Glomerular visceral epithelial cell (primary cell): ENCODE measurements around the gene ZP2.
"Not testable (repeated sequence)": the region's sequence is repeated elsewhere in the genome, so short reads cannot be mapped to it uniquely, and the experiment has no call there.

Experiments
- DNase-seq: peaks from one replicate; pipeline ENCODE4 v3.0.0-alpha.2; 2016; ENCODE audit errors: extremely low spot score

ZP2 gene

GRCh38 chr16:21214086-21214485, 2.7 kb upstream of the ZP2 start:
- DNase-seq, result no peak

GRCh38 chr16:21208446-21209230, 2.7 kb downstream of the ZP2 start:
- DNase-seq, result no peak

- DNase-seq, result no peak
Measured at GRCh38 chr16:21206550-21206949, 4.8 kb downstream of the ZP2 start.

- no peak for DNase-seq
Measured at GRCh38 chr16:21205303-21205702, 6.1 kb downstream of the ZP2 start.

GRCh38 chr16:21203155-21203797, 8.1 kb downstream of the ZP2 start:
- DNase-seq, result no peak

GRCh38 chr16:21199607-21200218, 11.7 kb downstream of the ZP2 start:
- DNase-seq, result no peak

GRCh38 chr16:21197621-21198020, 13.8 kb downstream of the ZP2 start:
- no peak for DNase-seq

- DNase-seq, result no peak
Measured at GRCh38 chr16:21197112-21197511, 14.3 kb downstream of the ZP2 start.

- not testable (repeated sequence) for DNase-seq
Measured at GRCh38 chr16:21195330-21195729, 16.0 kb downstream of the ZP2 start.

GRCh38 chr16:21194771-21195301, 16.5 kb downstream of the ZP2 start:
- DNase-seq, result no peak

GRCh38 chr16:21192991-21193390, 18.4 kb downstream of the ZP2 start:
- DNase-seq, result no peak

GRCh38 chr16:21190599-21190998, 20.8 kb downstream of the ZP2 start:
- DNase-seq, result no peak

- no peak for DNase-seq
Measured at GRCh38 chr16:21190013-21190412, 21.4 kb downstream of the ZP2 start.

GRCh38 chr16:21189311-21189710, 22.1 kb downstream of the ZP2 start:
- no peak for DNase-seq

GRCh38 chr16:21186326-21186691, 25.1 kb downstream of the ZP2 start:
- DNase-seq, result no peak

- DNase-seq, result no peak
Measured at GRCh38 chr16:21185659-21186325, 25.6 kb downstream of the ZP2 start.

- peak; percentile 6 for DNase-seq
Measured at GRCh38 chr16:21184834-21185233, 26.5 kb downstream of the ZP2 start.

- DNase-seq, result no peak
Measured at GRCh38 chr16:21183995-21184394, 27.4 kb downstream of the ZP2 start.

- DNase-seq, result no peak
Measured at GRCh38 chr16:21179983-21180365, 31.4 kb downstream of the ZP2 start.

GRCh38 chr16:21179126-21179982, 32.0 kb downstream of the ZP2 start:
- DNase-seq, result no peak

- no peak for DNase-seq
Measured at GRCh38 chr16:21175397-21175796, 36.0 kb downstream of the ZP2 start.
